DND-41 (cell line): ENCODE measurements around the gene SMIM36.

ENCODE experiments used
- ATAC-seq: fragments of 200-7000 bp; cut with Tn5 transposase; 3 replicates; pipeline ENCODE4 v1.9.1; 2021; ENCODE audit warnings: low read depth; ENCODE audit not compliant: insufficient read depth
- DNase-seq: peaks from one replicate; pipeline ENCODE4 v3.0.0-alpha.2; 2020
- H2AFZ ChIP-seq: 2 replicates; pipeline ENCODE4 v1.6.0; 2012; ENCODE audit warnings: low read depth, low read length
- H3K27ac ChIP-seq: 2 replicates; pipeline ENCODE4 v1.5.1; 2012; ENCODE audit warnings: low read length, inconsistent platforms
- H3K27me3 ChIP-seq: fragments of 200-600 bp; sonication (generic); 2 replicates; pipeline ENCODE4 v1.6.0; 2012; ENCODE audit warnings: low read length, mild to moderate bottlenecking, inconsistent platforms; ENCODE audit not compliant: insufficient read depth, poor library complexity
- H3K36me3 ChIP-seq: 2 replicates; pipeline ENCODE4 v1.5.1; 2012; ENCODE audit warnings: low read length, inconsistent platforms; ENCODE audit not compliant: insufficient read depth
- H3K4me1 ChIP-seq: 2 replicates; pipeline ENCODE4 v1.5.1; 2012; ENCODE audit warnings: mild to moderate bottlenecking, low read length; ENCODE audit not compliant: insufficient read depth
- H3K4me2 ChIP-seq: 2 replicates; pipeline ENCODE4 v1.6.0; 2012; ENCODE audit warnings: mild to moderate bottlenecking, moderate library complexity, low read length, inconsistent platforms; ENCODE audit not compliant: insufficient read depth
- H3K4me3 ChIP-seq, 2 experiments: fragments of 200-600 bp in 1 of 2; shearing (Covaris generic) in 1 of 2; 2 replicates each; pipeline ENCODE4 v1.5.1; 2012 to 2016; ENCODE audit warnings: inconsistent platforms in 2 of 2, low read length in 2 of 2, mild to moderate bottlenecking in 2 of 2, low read depth in 1 of 2, moderate library complexity in 1 of 2
- H3K79me2 ChIP-seq: 2 replicates; pipeline ENCODE4 v1.6.0; 2012; ENCODE audit warnings: low read length, inconsistent platforms; ENCODE audit not compliant: insufficient read depth
- H3K9ac ChIP-seq: 2 replicates; pipeline ENCODE4 v1.6.0; 2012; ENCODE audit warnings: low read depth, mild to moderate bottlenecking, inconsistent platforms, low read length, moderate library complexity
- H3K9me3 ChIP-seq: 2 replicates; pipeline ENCODE4 v1.5.1; 2012; ENCODE audit warnings: low read length, moderate library complexity, mild to moderate bottlenecking, inconsistent platforms; ENCODE audit not compliant: insufficient read depth, severe bottlenecking
- H4K20me1 ChIP-seq: 2 replicates; pipeline ENCODE4 v1.6.0; 2012; ENCODE audit warnings: low read length; ENCODE audit not compliant: insufficient read depth
- CTCF ChIP-seq: IDR thresholded peaks from 2 replicates; pipeline ENCODE4 v1.5.1; 2012; ENCODE audit warnings: borderline replicate concordance, low read length, moderate library complexity, mild to moderate bottlenecking; ENCODE audit not compliant: poor library complexity, severe bottlenecking; ENCODE audit errors: extremely low read depth
- EZH2 ChIP-seq: IDR thresholded peaks from 3 replicates; pipeline ENCODE4 v1.6.1; 2012; ENCODE audit warnings: borderline replicate concordance, low read depth, mild to moderate bottlenecking, moderate library complexity, low read length, inconsistent platforms; ENCODE audit not compliant: severe bottlenecking

The SMIM36 gene

GRCh38 chr17:55462711-55463110, 48.5 kb downstream of the SMIM36 start:
- no peaks in the 10 kb centered on the region for H3K9me3 ChIP-seq
- H3K27me3 ChIP-seq, result no peaks in the 10 kb centered on the region
- no peak overlapping the region for H2AFZ ChIP-seq
- DNase-seq, result no peak
- no peaks in the 10 kb centered on the region for H4K20me1 ChIP-seq
- TF ChIP-seq CTCF, result no peak
- no peak for TF ChIP-seq EZH2
- no peaks in the 10 kb centered on the region for H3K4me1 ChIP-seq
- no peak overlapping the region for H3K9ac ChIP-seq
- H3K4me2 ChIP-seq, result no peak overlapping the region
- no peak for ATAC-seq
- H3K27ac ChIP-seq, result no peak overlapping the region
- no peak overlapping the region for H3K4me3 ChIP-seq
- no peaks in the 10 kb centered on the region for H3K79me2 ChIP-seq
- no peaks in the 10 kb centered on the region for H3K36me3 ChIP-seq

GRCh38 chr17:55462234-55462633, 49.0 kb downstream of the SMIM36 start:
- Histone ChIP-seq H3K79me2 (no peaks in the 10 kb centered on the region), H3K27ac (no peak overlapping the region), H3K4me1 (no peaks in the 10 kb centered on the region), H3K4me3 (no peak overlapping the region), H3K9ac (no peak overlapping the region), H3K9me3 (no peaks in the 10 kb centered on the region), H4K20me1 (no peaks in the 10 kb centered on the region), H2AFZ (no peak overlapping the region), H3K36me3 (no peaks in the 10 kb centered on the region), H3K4me2 (no peak overlapping the region), H3K27me3 (no peaks in the 10 kb centered on the region)
- TF ChIP-seq CTCF (no peak), EZH2 (no peak)
- DNase-seq, result no peak
- ATAC-seq, result no peak

- Histone ChIP-seq H3K4me2 (no peak overlapping the region), H3K9ac (no peak overlapping the region), H2AFZ (no peak overlapping the region), H4K20me1 (no peaks in the 10 kb centered on the region), H3K27me3 (no peaks in the 10 kb centered on the region), H3K79me2 (no peaks in the 10 kb centered on the region), H3K4me3 (no peak overlapping the region), H3K27ac (no peak overlapping the region), H3K4me1 (no peaks in the 10 kb centered on the region), H3K36me3 (no peaks in the 10 kb centered on the region), H3K9me3 (no peaks in the 10 kb centered on the region)
- DNase-seq (no peak), ATAC-seq (no peak)
- TF ChIP-seq CTCF (no peak), EZH2 (no peak)
These were observed 52.3 kb downstream of the SMIM36 start for GRCh38 chr17:55458978-55459377.
